ENCODE measurements around the gene FRMD4A. TPM values are rescaled to one million over a fixed set of nuclear protein-coding genes. Genes with fewer than 3 reads are reported as not detected.

The FRMD4A gene
- polyA plus RNA-seq, 1 donor (not counting 4 experiments of a cell fraction or from before 2014, with no cell fraction given), result 12.9 TPM

DNA sequence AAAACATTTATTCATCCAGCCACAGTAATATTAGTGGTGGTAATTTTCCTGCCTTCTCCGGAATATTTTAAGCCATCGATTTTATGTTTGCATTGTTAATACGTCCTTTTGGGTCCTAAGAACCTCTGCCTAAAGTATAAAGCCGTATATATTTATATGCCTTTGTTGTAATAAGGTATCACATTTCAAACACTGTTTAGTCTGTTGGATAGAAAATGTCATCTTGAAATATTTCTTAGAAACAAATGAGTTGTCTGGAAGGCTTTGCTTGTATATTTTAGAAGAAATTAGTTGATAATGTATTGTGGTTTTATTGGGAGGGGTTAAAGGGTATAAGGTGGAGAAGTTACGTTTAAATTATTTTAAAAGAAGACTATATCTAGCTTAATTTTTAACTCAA is 732.8 kb downstream of the FRMD4A start:
- dilution Hi-C loops (cut with MboI; ENCODE audit: extremely low pct_ligation_motif_present, low sequenced_read_pairs), result no loop called here
- H3K9ac ChIP-seq (ENCODE audit: control insufficient read depth, extremely low read depth, insufficient read depth, low read length), result no peak overlapping the region
- FAIRE-seq, result no peak

DNA sequence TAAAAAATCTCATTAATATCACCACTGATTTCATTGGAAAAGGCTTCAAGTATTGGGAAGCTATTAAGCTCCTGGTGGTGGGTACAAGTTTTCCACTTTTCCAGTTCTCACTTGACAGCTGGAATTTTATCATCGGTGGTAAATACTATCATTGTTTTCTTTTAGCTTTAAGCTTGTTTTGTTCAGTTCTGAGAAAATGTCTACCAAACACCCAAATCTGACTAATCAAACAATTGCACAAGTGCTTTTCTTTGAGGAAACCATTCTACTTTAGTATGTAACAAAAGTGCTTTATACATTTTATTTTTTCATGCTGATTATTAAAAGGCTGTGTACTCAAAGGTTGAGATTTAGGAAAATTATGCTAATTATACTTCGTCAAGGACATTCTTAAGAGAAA is 736.1 kb downstream of the FRMD4A start:
- Histone ChIP-seq H3K9me3 (ENCODE audit: control insufficient read depth, low read depth, low read length) (no peaks in the 10 kb centered on the region), H3K27ac (ENCODE audit: control insufficient read depth, insufficient read depth, low read length) (no peak overlapping the region), H3K36me3 (ENCODE audit: control insufficient read depth in 2 of 2, extremely low read depth in 1 of 2, insufficient read depth in 2 of 2, low read length in 2 of 2) (peaks cover 3 to 11% of the 10 kb centered on the region in 2 experiments), H3K9me1 (ENCODE audit: control insufficient read depth, extremely low read depth, insufficient read depth, low read length) (no peaks in the 10 kb centered on the region), H2AFZ (ENCODE audit: control insufficient read depth, low read length) (no peak overlapping the region), H3K27me3 (ENCODE audit: control insufficient read depth, extremely low read depth, insufficient read depth, low read length) (no peaks in the 10 kb centered on the region), H3K4me1 (ENCODE audit: control insufficient read depth, extremely low read depth, insufficient read depth, low read length) (no peaks in the 10 kb centered on the region), H4K20me1 (ENCODE audit: control insufficient read depth, extremely low read depth, insufficient read depth, low read length) (no peaks in the 10 kb centered on the region), H3K4me3 (ENCODE audit: control insufficient read depth in 2 of 3, extremely low read depth in 1 of 3, insufficient read depth in 2 of 3, low read depth in 1 of 3, low read length in 3 of 3) (no peak overlapping the region), H3K9ac (ENCODE audit: control insufficient read depth, extremely low read depth, insufficient read depth, low read length) (no peak overlapping the region), H3K4me2 (ENCODE audit: control insufficient read depth, extremely low read depth, insufficient read depth, low read depth, low read length) (no peak overlapping the region), H3K79me2 (ENCODE audit: control insufficient read depth, insufficient read depth, low read length) (peaks cover 35% of the 10 kb centered on the region)
- TF ChIP-seq, protein P1, sequence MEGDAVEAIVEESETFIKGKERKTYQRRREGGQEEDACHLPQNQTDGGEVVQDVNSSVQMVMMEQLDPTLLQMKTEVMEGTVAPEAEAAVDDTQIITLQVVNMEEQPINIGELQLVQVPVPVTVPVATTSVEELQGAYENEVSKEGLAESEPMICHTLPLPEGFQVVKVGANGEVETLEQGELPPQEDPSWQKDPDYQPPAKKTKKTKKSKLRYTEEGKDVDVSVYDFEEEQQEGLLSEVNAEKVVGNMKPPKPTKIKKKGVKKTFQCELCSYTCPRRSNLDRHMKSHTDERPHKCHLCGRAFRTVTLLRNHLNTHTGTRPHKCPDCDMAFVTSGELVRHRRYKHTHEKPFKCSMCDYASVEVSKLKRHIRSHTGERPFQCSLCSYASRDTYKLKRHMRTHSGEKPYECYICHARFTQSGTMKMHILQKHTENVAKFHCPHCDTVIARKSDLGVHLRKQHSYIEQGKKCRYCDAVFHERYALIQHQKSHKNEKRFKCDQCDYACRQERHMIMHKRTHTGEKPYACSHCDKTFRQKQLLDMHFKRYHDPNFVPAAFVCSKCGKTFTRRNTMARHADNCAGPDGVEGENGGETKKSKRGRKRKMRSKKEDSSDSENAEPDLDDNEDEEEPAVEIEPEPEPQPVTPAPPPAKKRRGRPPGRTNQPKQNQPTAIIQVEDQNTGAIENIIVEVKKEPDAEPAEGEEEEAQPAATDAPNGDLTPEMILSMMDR (optimal IDR thresholded peaks at IDR 0.05 in 1 of 3, IDR thresholded peaks at IDR 0.05 in 1 of 3, conservative IDR thresholded peaks at IDR 0.05 in 1 of 3; ENCODE audit: extremely low read depth in 1 of 3, insufficient read depth in 2 of 3, low read length in 3 of 3), result no peak
- no peak for TF ChIP-seq EZH2 (IDR thresholded peaks at IDR 0.05; ENCODE audit: low read length)
- DNase-seq (ENCODE audit: low read depth, low spot score), result no peak
- no peak for FAIRE-seq
- dilution Hi-C loops (cut with MboI; ENCODE audit: extremely low pct_ligation_motif_present, low sequenced_read_pairs), result no loop called here

More for the DNA sequence above, 732.8 kb downstream of the FRMD4A start:
- no peak overlapping the region for H2AFZ ChIP-seq (ENCODE audit: control insufficient read depth, low read length)
- H3K27ac ChIP-seq (ENCODE audit: control insufficient read depth, insufficient read depth, low read length), result no peak overlapping the region
- no peaks in the 10 kb centered on the region for H4K20me1 ChIP-seq (ENCODE audit: control insufficient read depth, extremely low read depth, insufficient read depth, low read length)
- H3K4me1 ChIP-seq (ENCODE audit: control insufficient read depth, extremely low read depth, insufficient read depth, low read length), result no peaks in the 10 kb centered on the region
- H3K36me3 ChIP-seq (ENCODE audit: control insufficient read depth in 2 of 2, extremely low read depth in 1 of 2, insufficient read depth in 2 of 2, low read length in 2 of 2), result peaks cover 0 to 10% of the 10 kb centered on the region in 2 experiments
- no peaks in the 10 kb centered on the region for H3K9me3 ChIP-seq (ENCODE audit: control insufficient read depth, low read depth, low read length)
- no peak for DNase-seq (ENCODE audit: low read depth, low spot score)
- H3K9me1 ChIP-seq (ENCODE audit: control insufficient read depth, extremely low read depth, insufficient read depth, low read length), result no peaks in the 10 kb centered on the region
- TF ChIP-seq, protein P1 (optimal IDR thresholded peaks at IDR 0.05 in 1 of 3, IDR thresholded peaks at IDR 0.05 in 1 of 3, conservative IDR thresholded peaks at IDR 0.05 in 1 of 3; ENCODE audit: extremely low read depth in 1 of 3, insufficient read depth in 2 of 3, low read length in 3 of 3), result no peak
- no peak for TF ChIP-seq EZH2 (IDR thresholded peaks at IDR 0.05; ENCODE audit: low read length)
- no peak overlapping the region for H3K4me2 ChIP-seq (ENCODE audit: control insufficient read depth, extremely low read depth, insufficient read depth, low read depth, low read length)
- H3K79me2 ChIP-seq (ENCODE audit: control insufficient read depth, insufficient read depth, low read length), result peaks cover 17% of the 10 kb centered on the region
- no peaks in the 10 kb centered on the region for H3K27me3 ChIP-seq (ENCODE audit: control insufficient read depth, extremely low read depth, insufficient read depth, low read length)
- no peak overlapping the region for H3K4me3 ChIP-seq (ENCODE audit: control insufficient read depth in 2 of 3, extremely low read depth in 1 of 3, insufficient read depth in 2 of 3, low read depth in 1 of 3, low read length in 3 of 3)

Small RNA genes lying within 50 kb of the gene (small RNA-seq; reads per million reads assigned to genes)
- gene RNA5SP301 (ENCODE audit: insufficient read length in 3 of 3, low read depth in 3 of 3, low replicate concordance in 1 of 3), result 0 reads per million in 3 experiments
